ENCODE results near the gene ATRAID.

The ATRAID gene

DNA sequence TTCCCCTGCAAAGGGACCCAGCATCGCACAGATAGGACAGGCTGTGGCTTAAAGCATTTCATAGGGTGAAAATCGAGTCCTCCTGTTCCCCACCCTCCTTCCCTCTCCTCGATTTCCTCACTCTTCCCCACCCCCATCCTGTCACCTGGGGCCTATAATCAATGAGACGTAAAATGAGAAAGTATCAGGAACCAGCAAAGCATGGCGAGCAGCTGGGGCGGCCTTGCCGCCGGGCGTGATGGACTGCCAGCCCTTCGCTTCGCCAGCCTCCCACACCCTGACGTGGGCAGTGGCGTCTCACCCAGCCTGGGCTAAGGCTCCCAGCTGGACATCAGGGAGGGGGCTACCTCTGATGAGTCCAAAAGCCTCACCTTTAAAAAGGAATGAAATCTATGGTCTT is 39.9 kb downstream of the ATRAID start:
- DNase-seq, result no peak

DNA sequence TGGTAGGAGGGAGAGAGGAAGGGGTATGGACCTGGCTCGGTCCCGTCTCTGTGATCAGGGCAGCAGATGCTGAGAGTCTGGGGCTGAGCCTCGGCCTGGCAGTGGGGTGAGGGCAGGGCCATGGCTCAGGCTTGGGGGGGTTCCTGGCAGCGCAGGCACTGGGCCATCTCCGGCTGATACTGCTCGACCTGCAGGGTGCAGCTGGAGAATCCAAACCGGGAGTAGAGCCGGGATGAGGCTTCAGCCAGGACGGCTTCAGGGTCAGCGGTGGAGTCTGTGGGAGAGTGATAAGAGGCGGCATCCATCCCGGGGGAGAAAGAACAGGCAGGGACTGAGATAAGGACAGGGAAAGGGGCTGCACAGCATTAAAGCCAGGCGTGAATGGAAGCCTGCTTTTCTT is 43.3 kb downstream of the ATRAID start:
- no peak for DNase-seq

DNA sequence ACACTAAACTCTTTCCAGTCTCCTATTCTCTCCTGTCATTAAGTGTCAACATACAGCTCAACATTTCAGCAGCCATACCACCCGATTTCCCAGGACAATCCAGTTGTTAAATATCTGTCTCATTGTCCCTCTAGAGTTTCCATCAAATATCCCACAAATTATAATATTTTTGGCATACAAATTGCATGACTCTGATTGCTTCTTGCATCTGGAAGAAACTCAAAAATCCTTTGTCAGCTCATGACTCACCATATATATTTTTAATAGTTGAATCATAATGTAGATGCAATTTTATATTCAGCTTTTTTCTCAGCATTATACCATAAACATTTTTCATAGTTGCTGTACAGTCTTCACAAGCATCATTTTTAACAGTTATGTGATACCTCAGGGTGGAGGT is 43.8 kb downstream of the ATRAID start:
- no peak for DNase-seq

DNA sequence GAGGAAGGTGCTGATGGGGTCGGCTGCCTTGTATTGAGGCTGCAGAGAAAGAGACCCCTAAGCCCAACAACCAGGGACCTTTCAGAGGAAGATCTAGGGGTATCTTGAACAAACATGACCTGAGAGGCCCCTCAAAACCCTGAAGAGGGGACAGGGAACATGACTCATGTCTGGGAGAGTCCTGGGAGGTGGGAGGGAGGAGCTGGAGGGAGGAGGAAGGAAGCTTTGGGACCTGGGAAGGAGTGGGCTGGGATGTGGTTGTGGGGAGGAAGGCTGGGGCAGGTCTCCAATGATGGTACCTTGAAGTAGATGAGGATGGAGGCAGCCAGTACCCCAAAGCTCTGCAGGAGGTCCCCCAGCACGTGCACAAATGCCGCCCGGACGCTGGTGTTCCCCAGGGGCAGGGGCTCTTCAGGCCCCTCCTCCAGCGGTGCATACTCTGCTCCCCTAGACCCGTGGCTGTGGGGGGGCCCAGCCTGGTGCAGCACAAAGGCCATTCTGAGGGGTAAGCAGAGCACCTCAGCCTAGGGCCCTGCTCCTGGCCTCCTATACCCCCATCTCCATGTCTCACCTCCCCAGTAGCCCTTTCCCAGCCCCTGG is 45.1 kb downstream of the ATRAID start:
- DNase-seq, result no peak

DNA sequence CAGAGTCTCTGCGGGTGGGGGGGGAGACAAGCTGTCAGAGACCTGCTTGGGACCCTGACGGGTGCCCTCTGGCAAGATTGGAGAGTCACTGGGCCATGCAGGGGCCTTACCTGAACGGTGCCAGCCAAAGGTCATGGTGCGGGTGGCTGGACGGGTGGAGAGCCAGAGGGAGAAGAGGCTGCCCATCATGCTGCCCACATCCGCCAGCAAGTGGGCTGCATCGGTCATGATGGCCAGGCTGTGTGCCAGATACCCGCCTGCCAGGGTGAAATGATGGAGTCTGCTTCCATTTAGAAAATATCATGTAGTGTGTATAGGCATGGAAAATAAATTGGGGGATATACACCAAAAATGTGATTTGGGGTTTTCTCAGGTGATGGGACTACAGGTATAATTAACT is 46.2 kb downstream of the ATRAID start:
- DNase-seq, result no peak

DNA sequence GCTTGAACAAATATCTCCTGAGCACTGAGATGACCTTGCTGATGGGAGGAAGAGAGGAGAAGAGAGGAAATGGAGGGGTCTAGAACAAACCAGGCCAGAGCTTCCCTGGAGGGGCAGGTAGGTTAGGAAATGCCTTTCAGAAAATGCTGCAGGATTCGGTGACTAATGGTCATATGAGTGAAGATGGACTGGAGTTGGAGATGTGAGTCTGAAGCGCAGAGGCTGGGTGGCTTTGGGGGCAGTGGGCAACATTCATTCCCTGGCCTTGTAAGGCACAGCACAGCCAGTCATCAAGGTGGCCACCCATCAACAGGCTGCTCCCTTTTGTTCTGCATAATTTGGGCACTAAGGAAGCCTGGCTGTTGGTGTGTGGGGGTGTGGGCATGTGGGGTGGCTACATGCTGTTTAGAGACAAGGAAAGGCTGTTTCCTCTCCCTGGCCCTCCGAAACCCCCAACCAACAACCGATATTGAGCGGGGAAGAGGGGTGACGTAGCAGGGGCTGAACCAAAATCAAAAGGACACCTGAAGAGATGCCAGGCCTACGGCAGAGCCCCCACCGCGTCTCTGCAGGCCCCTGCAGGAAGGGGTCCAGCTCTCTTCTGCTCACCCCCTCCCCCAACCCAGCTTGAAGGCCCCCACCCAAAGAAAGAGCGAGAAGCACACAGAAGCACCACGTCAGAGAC is 49.5 kb downstream of the ATRAID start:
- no peak for DNase-seq

DNA sequence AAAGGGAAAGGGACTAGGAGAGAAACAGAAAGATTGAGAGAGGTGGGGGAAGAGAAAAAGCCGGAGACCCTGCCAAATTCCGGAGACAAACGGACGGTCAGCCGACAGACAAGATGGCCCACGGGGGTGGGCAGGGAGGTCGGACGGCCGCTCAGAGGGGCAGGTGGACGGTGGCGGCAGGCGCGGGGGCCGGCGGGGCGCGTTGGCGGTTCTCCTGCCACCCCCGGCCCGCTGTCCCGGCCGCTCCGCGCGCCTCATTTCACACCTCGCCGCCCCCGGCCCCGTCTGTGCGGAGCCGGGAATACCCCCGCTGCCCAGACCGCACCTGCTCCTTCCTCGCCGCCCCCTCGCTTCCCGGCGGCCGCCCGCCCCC is 50.1 kb downstream of the ATRAID start:
- no peak for DNase-seq

DNA sequence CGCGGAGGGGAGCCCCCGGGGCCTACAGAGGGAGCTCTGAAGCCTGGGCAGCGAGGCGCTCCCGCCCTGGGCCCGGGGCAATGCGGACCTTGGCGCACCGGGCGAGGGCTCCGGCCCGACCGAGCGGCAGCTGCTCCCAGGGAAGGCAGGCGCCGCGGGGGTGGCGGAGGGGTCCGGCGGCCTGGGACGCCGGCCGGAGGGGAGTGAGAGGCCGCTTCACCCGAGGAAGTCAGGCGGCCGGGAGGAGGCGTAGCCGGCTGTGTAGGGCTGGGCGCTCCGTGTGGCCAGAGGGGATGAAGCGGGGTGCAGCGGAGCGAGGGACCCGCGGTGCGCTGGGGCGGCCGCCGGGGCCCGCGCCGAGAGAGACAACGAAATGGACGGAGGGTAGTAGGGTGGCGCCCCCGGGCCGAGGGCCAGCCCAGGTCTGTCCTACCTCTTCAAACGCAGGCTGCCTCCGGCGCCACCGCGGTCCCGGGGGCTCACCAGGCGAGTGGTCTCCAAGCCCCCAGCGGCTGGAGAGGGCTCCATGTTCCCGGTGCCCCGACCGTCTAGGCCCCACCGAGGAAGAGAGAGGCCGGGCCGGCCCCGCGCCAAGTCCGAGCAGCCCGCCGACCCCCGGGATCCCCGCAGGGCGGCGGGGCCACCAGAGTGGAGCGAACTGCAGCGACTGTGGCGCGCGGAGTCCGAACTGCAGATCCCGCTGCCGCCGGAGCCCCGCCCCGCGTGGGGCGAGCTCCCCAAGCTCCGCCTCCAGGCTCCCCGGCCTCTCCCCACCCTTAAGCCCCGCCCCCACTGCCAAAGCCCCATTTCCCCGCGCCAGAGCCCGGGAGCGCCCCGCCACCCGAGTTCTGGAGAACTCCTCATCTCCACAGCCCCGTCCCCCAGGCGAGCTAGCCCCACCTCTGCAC is 50.8 kb downstream of the ATRAID start, which contains the start of gene SLC30A3:
SLC30A3 (minus strand) TSS at position 669 of the 908 bp plus-strand sequence; CDS start at position 528, 141 bp downstream.
- peak; percentile 53 to 71 for DNase-seq

DNA sequence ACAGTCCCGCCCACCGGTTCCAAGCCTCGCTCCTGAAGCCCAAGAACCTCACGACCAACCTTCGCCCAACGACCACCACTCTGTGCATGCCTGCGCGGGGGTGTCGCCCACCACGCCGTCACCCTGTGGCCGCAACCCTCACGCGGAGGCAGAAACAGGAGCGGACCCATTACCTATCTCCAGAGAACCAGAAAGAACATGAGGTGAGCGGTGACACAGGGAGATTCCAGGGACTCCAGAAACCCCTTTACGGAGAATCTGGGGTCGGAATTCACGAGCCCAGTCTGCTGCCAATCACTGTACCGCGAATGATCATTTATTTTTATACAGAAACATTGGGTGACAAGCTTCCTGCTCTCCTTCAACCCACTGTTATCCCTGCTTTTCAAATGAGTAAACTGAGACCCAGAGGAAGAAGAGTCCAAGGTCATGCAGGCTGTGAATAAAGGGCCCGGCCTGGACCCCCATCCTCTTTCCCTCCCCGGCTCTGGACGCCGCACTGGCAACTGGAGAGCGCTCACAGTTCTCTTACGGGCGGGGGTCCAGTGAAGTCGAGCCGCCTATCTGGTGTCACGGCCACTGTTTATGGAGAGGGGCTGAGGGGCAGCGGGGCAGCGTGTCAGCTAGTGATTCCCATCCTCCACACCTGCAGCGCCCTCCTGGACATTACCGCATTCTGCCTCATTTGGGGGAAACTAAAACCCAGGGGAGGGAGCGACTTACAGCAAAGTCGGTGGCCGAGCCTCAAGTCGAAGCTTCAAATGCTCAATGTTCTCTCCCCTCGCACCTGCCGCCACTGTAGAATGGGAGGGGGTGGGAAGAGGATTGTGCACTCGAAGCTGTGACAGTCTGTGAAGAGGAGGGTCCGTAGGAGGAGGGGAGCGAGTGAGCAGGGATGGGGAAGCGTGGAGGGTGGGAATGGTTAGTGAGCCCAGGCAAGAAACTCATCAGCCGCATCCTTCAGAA is 51.7 kb downstream of the ATRAID start:
- peak; percentile 48 to 67 for DNase-seq

DNA sequence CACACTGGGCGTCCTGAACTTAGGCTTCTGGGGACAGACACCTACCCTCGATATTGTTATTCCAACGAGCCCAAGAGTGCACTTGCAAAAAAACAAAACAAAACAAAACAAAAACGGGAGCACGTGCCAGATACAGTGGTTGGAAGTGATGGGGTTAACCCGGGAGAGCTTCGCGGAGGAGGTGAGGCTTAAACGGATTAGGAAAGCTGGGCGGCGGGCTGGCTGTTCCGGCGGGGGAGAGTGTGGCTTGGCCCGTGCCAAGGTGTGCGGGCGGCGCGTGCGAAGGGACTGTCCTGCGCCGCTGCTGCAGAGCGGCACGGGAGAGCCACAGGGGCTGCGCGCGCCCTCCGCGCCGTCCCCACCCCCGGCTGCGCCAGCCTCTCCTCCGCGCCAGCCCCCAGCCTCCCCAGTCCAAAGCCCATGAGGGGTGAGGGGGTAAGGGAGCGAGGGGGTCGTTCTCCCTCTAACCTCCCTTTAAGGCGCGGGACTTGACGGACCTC is 52.5 kb downstream of the ATRAID start:
- peak; percentile 36 to 62 for DNase-seq

DNA sequence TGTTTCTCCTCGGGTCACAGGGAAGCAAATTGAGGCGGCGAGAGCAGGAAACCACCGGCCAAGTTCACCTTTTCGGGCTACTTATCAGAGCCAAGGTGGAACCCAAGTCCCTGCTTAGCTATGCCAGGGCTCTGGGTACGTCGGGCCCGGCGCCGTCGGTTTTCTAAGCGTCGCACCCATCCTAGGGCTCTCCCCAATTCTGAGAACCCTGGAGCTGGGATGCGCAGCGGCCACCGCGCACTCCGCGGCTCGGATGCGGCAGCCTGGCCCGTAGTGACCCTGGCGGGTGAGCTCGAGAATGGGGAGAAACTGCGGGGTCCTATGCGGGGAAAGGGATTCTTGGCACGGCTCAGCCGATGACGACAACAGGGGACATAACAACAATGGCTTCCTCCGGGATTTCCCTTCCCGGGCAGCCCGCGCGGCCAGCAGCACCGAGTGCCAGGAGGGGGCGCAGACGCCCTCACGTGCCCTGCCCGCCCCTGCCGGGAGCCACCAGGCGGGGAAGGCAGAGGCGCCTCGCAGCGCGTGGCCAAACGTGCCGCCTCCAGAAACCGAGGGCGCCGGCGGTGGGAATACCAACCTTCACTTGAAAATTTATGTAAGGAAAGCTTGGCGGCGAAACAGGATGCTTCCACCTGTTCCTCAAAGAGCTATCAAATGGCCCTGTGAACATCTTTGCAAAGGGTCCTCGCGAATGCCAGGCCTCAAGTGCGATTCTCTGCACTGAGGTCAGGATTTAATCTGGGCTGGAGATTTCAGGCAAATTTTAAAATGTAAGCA is 53.1 kb downstream of the ATRAID start:
- peak; percentile 71 to 82 for DNase-seq

DNA sequence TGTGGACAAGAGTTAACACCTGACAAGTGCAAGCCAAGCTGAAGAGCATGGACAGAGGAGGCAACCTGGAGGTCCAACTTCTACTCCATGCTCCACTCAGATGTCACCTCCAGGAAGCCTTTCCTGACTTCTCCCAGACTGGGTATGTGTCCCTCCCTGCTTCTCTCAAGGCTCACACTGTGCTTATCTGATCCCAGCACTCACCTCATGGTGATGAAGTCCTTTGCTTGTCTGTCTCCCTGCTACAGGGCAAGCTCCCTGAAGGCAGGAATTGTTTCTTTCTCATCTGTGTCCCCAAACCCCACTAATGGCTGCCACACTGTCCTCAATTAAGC is 53.7 kb downstream of the ATRAID start:
- no peak for DNase-seq
